Heart left ventricle (tissue), 16 donors: ENCODE measurements around the gene RAB3C. TPM values are rescaled to one million over a fixed set of nuclear protein-coding genes. Genes with fewer than 3 reads are reported as not detected.

Experiments used
- ATAC-seq, 4 donors: fragments of 200-7000 bp; cut with Tn5 transposase; one replicate each; pipeline ENCODE4 v1.9.1; 2020 to 2022; ENCODE audit warnings: moderate library complexity in 4 of 4, mild to moderate bottlenecking in 3 of 4, moderate number of reproducible peaks in 1 of 4
- DNase-seq, 5 donors: peaks; one replicate each; pipeline ENCODE4 v3.0.0-alpha.2; 2020
- H3K27ac ChIP-seq, 12 donors: fragments of 200-600 bp; sonication (generic) in 4 of 12; one replicate each; pipeline versions ENCODE4 v1.5.0 to v1.8.0; 2016 to 2022; ENCODE audit warnings: mild to moderate bottlenecking in 2 of 12
- H3K27me3 ChIP-seq, 9 donors: fragments of 200-600 bp; sonication (generic) in 2 of 9; one replicate each; pipeline versions ENCODE4 v1.5.1 to v1.8.0; 2016 to 2022; ENCODE audit warnings: mild to moderate bottlenecking in 3 of 9
- H3K36me3 ChIP-seq, 9 donors: fragments of 200-600 bp; sonication (generic) in 2 of 9; one replicate each; pipeline versions ENCODE4 v1.5.0 to v1.8.0; 2018 to 2022; ENCODE audit warnings: mild to moderate bottlenecking in 2 of 9
- H3K4me1 ChIP-seq, 12 donors: fragments of 200-600 bp; sonication (generic) in 4 of 12; one replicate each; pipeline versions ENCODE4 v1.5.0 to v1.8.0; 2016 to 2022; ENCODE audit warnings: mild to moderate bottlenecking in 3 of 12
- H3K4me3 ChIP-seq, 12 donors: fragments of 200-600 bp; sonication (generic) in 4 of 12; one replicate each; pipeline versions ENCODE4 v1.5.0 to v1.8.0; 2017 to 2022; ENCODE audit warnings: mild to moderate bottlenecking in 9 of 12, moderate library complexity in 4 of 12
- H3K9me3 ChIP-seq, 12 donors: fragments of 200-600 bp; sonication (generic) in 4 of 12; one replicate each; pipeline versions ENCODE4 v1.5.0 to v1.8.0; 2016 to 2022; ENCODE audit warnings: mild to moderate bottlenecking in 1 of 12
- CTCF ChIP-seq, 12 donors: fragments of 200-600 bp; sonication (generic) in 4 of 12; IDR thresholded peaks; one replicate each; pipeline versions ENCODE4 v1.5.0 to v1.8.0; 2018 to 2022; ENCODE audit warnings: antibody characterized with exemption in 12 of 12, mild to moderate bottlenecking in 5 of 12
- POLR2A ChIP-seq, 2 donors: fragments of 450-650 bp; IDR thresholded peaks; one replicate each; pipeline ENCODE4 v1.6.1; 2017; ENCODE audit warnings: antibody characterized with exemption in 2 of 2, mild to moderate bottlenecking in 2 of 2, moderate library complexity in 2 of 2
- WGBS, 4 donors: extraction: QIAGEN DNeasy Blood & Tissue Kit in 2 of 4; methylation state at CpG; one replicate each; pipeline versions ENCODE4 v1.1.5 to v1.1.7; 2013 to 2018; 5-methylcytosine and 5-hydroxymethylcytosine counted together
- intact Hi-C, 10 donors: fragments of 100-400 bp; cut with DNase I; formaldehyde crosslinking; loops; one replicate each; pipeline versions ENCODE4 v1.11.1 to v1.14.2; 2022
- polyA plus RNA-seq, 2 donors: library from polyadenylated mRNA; stranded (reverse); fragments of 200-250 nt; gene quantifications; one replicate each; pipeline ENCODE4 v1.2.3, GENCODE V29; 2013
- total RNA-seq, 9 donors: library from RNA; depleted of rRNA in 2 of 9; stranded (reverse); fragments of >200 nt in 2 of 9; fragmentation: NEBNext Ultra II Directional in 3 of 9; extraction: Animal tissue kit (Norgen Biotek cat#: 25700) in 3 of 9; gene quantifications; one replicate each; pipeline versions ENCODE4 v1.1.0 to v1.2.4, GENCODE V29; 2016 to 2023
- donor health status: ischemic (EF 13 %, LVEDD 7.1; RV severe dilation, severe dysfunction).
- donor health status: healthy with polysubstance abuse.
- donor health status: DM: no; HTN: yes; CAD: no.
- donor health status: DM: no; HTN: no; CAD: no.
- donor health status: ischemic (EF 25% LVEDD 6.9; RV normal size, moderate dysfunction).
- donor health status: ischemic (EF 25% LVEDD 5.7; RV mildly dilated, moderate dysfunction).
- donor health status: healthy.
- donor health status: DM: yes; HTN: yes; CAD: no.
- donor health status: ischemic (EF 35%, LVEDD 5.7; RV mildly dilated, moderate dysfunction).
- donor health status: nonischemic (EF 11% LVEDD 7.7; RV severe dilation, severe dysfunction).
- donor health status: DM: yes; HTN: yes; CAD: no.
- donor health status: PGD.
- donor health status: ischemic (EF 29% LVEDD 5.4; RV normal size, mild dysfunction).
- donor health status: nonischemic (EF 23%, LVEDD 6.1; RV moderate dilation, normal function).

RAB3C gene
- total and polyA plus RNA-seq, 11 donors: 0.04 to 3.8 (median 0.57) TPM; not detected in 2

- H3K9me3 ChIP-seq: no peaks in the 10 kb centered on the region
- DNase-seq (no peak), ATAC-seq (no peak)
- WGBS, 4 donors: 85 to 92% (median 87%) methylated on average over 5 of the region's 5 CpGs
- H3K27ac ChIP-seq: no peak overlapping the region
- no peaks in the 10 kb centered on the region for H3K36me3 ChIP-seq
- no peak overlapping the region for H3K4me3 ChIP-seq
- TF ChIP-seq CTCF (IDR thresholded peaks at IDR 0.05) (no peak), POLR2A (IDR thresholded peaks at IDR 0.05) (no peak)
- H3K4me1 ChIP-seq: no peaks in the 10 kb centered on the region
- intact Hi-C loops: no loop called here
- H3K27me3 ChIP-seq: peaks cover 0 to 3% (median 0%) of the 10 kb centered on the region in 9 donors
These were observed 264.2 kb downstream of the RAB3C start for GRCh38 chr5:58847041-58847440.

GRCh38 chr5:58849223-58849622 lies 266.3 kb downstream of the RAB3C start:
- no peak for DNase-seq
- intact Hi-C loops: loop anchor here in 1 of 10 donors (2.0 kb wide), 1 partner anchor 350 kb away; no protein-coding TSS in a partner anchor
- Histone ChIP-seq H3K36me3 (no peaks in the 10 kb centered on the region), H3K4me3 (no peak overlapping the region), H3K4me1 (no peaks in the 10 kb centered on the region), H3K9me3 (no peaks in the 10 kb centered on the region), H3K27ac (no peak overlapping the region), H3K27me3 (peaks cover 0 to 3% (median 0%) of the 10 kb centered on the region in 9 donors)
- no peak for ATAC-seq
- TF ChIP-seq CTCF (IDR thresholded peaks at IDR 0.05) (no peak), POLR2A (IDR thresholded peaks at IDR 0.05) (no peak)
- WGBS, 4 donors: 27 to 55% (median 47%) methylated on average over 1 of the region's 1 CpG

DNA sequence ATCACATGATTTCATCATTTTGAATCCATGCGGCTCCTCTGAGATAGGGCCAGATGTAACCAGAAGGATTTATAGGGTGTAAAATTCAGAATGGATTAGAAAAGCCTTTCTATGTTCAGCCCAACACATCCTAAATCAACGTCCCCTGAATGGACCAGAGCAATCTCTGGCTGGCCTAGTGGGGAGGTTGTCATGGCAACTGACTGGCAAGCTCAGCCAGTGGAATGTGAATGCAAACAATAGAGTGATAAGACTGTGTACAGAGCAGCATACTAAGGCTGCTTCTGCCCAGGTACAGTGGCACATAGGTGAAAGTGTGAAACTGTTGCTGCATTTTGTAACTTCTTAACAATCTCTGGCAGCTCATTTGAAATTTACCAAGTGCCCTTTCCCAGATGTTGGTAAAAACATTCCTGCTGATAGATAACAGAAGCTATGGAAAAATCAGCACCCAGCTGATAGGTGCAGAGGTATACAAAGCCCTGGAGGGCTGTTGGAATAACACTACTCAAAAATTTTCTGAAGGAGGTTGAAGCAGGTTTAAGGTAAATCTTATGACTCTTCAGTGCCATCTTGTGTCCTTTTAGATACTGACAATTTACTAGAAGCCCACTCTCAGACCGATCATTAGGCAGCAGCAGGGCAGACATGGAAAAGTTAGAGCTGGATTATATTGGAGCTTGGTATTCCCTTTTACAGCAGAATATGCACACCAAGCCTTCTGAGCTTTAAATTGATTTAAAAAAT lies 267.2 kb downstream of the RAB3C start:
- TF ChIP-seq CTCF (IDR thresholded peaks at IDR 0.05): peak; percentile 37 to 64 (median 52)
- no peak for TF ChIP-seq POLR2A (IDR thresholded peaks at IDR 0.05)
- Histone ChIP-seq H3K4me1 (no peaks in the 10 kb centered on the region), H3K27me3 (peaks cover 0 to 3% (median 0%) of the 10 kb centered on the region in 9 donors), H3K36me3 (no peaks in the 10 kb centered on the region), H3K4me3 (no peak overlapping the region), H3K9me3 (no peaks in the 10 kb centered on the region), H3K27ac (no peak overlapping the region)
- ATAC-seq (peak in 3 of 4 donors; percentile 50 to 61 (median 57)), DNase-seq (no peak)
- intact Hi-C loops: loop anchor here (1.0 to 5.0 kb wide), 5 partner anchors 351 to 373 kb away; no protein-coding TSS in a partner anchor
- 25 to 46% (median 44%) methylated on average over 3 of the region's 3 CpGs for WGBS, 4 donors

GRCh38 chr5:58851153-58851552 lies 268.3 kb downstream of the RAB3C start:
- WGBS, 4 donors: 64 to 69% (median 68%) methylated on average over 7 of the region's 7 CpGs
- DNase-seq (no peak), ATAC-seq (no peak)
- Histone ChIP-seq H3K9me3 (no peaks in the 10 kb centered on the region), H3K4me1 (no peaks in the 10 kb centered on the region), H3K27ac (no peak overlapping the region), H3K4me3 (no peak overlapping the region), H3K27me3 (peaks cover 0 to 3% (median 0%) of the 10 kb centered on the region in 9 donors), H3K36me3 (no peaks in the 10 kb centered on the region)
- intact Hi-C loops: loop anchor here in 7 of 10 donors (2.0 to 5.0 kb wide), 4 partner anchors 352 to 374 kb away; no protein-coding TSS in a partner anchor
- no peak for TF ChIP-seq POLR2A (IDR thresholded peaks at IDR 0.05)
- TF ChIP-seq CTCF (IDR thresholded peaks at IDR 0.05): no peak
